ENCODE data around the gene MACF1.
"Not testable (repeated sequence)": the region's sequence is repeated elsewhere in the genome, so short reads cannot be mapped to it uniquely, and the experiment has no call there.

The MACF1 gene, protein sequence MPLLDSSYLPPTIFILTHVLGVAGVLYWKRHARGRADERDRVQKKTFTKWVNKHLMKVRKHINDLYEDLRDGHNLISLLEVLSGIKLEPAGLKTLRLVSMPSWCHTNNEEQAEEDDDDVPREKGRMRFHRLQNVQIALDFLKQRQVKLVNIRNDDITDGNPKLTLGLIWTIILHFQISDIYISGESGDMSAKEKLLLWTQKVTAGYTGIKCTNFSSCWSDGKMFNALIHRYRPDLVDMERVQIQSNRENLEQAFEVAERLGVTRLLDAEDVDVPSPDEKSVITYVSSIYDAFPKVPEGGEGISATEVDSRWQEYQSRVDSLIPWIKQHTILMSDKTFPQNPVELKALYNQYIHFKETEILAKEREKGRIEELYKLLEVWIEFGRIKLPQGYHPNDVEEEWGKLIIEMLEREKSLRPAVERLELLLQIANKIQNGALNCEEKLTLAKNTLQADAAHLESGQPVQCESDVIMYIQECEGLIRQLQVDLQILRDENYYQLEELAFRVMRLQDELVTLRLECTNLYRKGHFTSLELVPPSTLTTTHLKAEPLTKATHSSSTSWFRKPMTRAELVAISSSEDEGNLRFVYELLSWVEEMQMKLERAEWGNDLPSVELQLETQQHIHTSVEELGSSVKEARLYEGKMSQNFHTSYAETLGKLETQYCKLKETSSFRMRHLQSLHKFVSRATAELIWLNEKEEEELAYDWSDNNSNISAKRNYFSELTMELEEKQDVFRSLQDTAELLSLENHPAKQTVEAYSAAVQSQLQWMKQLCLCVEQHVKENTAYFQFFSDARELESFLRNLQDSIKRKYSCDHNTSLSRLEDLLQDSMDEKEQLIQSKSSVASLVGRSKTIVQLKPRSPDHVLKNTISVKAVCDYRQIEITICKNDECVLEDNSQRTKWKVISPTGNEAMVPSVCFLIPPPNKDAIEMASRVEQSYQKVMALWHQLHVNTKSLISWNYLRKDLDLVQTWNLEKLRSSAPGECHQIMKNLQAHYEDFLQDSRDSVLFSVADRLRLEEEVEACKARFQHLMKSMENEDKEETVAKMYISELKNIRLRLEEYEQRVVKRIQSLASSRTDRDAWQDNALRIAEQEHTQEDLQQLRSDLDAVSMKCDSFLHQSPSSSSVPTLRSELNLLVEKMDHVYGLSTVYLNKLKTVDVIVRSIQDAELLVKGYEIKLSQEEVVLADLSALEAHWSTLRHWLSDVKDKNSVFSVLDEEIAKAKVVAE (N-terminal part only)

DNA sequence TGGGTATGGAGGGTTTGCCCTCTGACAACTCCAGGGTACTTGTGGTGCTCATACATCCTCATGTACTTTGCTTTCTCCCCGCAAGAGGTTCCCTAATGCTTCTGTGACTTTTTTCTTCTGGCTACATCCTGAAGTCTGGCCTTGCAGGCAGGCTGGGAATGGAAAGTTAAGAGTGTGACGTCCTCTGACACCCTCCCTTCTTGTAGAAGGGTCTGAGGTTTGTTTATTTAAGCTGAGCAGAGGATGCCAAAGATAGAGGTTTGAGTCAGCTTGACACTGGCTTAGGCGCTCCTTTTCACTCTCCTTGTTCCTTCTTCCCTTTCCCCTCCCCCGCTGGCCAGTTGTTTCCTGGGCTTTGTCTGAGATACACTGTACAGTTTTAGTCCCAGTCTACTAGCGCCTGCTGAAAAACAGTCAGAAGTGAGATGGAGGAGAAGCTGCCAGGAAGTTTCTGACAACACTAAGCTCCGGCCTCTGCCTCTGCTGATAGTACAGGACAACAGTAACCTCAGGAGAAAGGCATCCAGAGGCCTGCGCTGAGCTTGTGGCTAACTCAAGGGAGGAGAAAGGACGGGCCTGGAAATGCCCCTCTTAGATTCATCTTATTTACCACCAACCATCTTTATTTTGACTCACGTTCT lies at the start of gene MACF1:
Gene MACF1 (plus strand): TSS at position 255 of the 641 bp plus-strand sequence. CDS start 328 bp downstream, at position 583.
- peak; percentile 82 for DNase-seq (ENCODE audit: low spot score)

DNA sequence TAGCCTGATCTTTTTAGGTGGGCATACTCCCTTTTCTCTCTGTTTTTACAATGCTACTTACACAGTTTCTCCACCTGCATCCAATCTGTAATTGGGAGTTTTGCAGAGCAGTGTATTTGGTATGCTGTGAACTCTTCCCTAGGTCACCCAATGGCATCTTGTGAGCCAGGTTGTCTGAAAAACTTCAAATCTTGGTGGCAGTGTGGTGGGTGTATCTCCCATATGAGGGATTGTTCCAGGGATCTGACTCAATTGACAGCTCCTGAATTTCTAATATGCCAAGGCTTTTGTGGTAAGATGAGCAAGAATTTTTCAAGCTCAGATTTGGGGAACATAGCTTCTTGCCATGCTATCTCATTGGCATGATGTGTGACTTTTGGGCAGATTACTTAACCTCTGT lies 47.2 kb upstream of the MACF1 start:
- DNase-seq (ENCODE audit: low spot score), result no peak

DNA sequence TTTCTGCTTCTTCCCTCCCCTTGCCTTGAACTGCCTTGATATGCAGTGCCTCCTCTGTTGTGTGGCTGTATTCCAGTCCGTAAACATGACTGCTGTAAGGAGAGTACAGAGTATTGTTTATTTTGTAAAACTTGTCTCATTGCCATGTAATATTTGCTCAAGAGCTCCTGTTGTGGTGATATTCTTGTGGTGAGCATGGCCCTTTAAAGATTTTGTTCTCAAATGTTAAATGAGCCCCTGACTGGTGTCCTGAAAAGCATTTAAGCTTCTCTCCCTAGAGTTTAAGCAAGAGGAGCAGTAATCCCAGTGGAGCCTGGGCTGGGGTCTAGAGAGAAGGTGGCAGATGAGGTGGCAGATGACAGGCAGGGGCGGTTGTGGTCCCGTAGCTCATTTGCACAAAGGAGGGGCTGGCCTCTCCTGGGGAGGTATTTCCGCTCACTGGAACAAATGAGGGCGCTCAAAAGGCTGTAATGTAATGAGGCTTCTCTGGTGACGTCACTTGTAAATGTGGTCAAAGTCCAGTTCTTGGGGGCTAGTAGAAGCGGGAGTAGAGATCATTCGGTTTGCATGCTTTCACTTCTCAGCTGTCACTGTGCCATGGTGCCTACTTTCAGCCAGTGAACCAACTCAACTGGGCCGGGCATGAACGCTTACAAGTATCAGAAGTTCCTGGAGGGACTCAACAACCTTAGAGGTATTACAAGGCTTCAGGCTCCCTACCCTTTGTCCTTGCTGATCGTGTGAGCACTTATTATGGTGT lies 46.0 kb upstream of the MACF1 start:
- no peak for DNase-seq (ENCODE audit: low spot score)

DNA sequence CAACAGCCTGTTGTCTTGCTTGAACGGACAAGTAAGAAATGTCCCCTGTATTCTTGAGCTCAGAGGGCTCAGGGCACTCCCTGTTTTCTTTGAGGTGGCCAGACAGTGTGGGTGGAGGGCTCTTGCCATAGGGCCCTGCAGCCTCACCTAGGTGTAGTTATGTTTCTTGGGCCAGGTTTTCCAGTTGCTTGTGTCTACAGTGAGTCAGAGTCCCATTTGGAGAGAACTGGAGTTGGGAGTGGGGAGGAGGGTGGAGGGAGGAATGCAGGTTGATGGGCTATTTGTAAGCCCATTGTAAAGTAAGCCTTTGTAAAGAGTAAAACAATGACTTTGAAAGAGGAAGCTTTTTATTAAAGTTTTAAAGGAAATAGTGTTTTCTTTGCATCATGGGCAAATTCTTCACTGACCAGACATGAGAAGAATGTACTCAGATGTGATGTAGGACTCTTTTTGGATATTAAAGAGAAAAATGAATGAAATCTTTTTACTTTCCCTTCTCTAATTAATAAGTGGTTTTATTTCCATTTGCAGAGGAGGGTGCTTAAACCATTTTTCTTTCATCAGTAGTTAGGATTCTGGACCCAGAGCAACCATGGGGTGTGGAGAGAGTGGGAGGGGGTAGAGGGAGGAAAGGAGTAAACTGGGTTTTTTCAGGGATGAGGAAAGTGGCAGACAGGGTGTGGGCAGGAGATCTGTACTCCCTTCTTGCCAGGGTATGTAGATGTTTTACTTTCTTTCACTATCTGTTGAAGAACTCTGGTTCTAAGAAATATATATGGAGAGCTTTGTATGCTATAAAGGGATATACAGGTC lies 45.1 kb upstream of the MACF1 start:
- DNase-seq (ENCODE audit: low spot score), result peak; percentile 80

DNA sequence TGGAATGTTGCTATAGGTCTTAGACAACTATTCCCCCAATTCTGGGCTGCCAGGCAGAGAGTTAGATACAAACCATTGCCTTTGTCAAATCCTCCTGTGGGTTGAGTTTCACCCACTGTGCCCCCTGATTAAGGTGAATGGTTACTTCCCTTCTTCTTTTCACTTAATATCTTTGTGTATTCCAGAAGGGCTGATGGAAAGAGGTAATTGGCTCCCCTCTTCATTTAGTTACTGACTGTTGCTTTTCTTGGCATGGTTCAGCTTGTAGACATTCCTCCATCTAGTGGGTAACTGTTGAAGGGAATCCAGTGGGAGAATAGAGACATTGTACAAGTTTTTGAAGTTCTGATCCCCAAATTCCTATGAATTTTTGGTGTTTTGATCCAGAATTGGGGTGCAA lies 43.8 kb upstream of the MACF1 start:
- no peak for DNase-seq (ENCODE audit: low spot score)

DNA sequence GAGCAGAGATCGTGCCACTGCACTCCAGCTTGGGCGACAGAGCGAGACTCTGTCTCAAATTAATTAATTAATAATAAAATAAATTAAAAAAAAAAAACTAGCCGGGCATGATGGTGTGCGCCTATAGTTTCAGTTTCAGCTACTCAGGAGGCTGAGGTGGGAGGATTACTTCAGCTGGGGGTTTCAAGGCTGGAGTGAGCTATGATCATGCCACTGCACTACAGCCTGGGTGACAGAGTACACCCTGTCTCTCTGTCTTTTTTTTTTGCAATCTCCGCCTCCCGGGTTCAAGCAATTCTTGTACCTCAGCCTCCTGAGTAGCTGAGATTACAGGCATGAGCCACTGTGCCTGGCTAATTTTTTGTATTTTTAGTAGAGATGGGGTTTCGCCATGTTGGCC lies 42.7 kb upstream of the MACF1 start:
- DNase-seq (ENCODE audit: low spot score), result not testable (repeated sequence)

DNA sequence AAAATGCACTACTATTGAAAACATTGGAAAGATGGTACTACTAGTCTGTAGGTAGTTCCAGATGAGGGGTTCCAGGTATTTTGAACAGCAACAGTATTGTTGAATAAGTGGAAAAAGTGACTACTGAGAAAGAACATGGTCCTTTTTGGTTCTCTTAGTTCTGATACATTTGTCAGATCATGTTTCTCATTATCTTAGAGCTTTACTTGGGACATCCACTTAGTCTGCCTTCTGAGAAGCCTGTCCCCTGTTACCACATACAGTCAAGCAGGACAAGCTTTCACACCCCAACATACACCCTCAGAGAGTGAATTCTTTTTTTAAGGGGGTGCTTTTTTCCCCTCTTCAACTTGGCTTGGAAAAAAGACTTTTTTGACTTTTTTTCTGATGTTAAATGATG lies 41.0 kb upstream of the MACF1 start:
- no peak for DNase-seq (ENCODE audit: low spot score)

DNA sequence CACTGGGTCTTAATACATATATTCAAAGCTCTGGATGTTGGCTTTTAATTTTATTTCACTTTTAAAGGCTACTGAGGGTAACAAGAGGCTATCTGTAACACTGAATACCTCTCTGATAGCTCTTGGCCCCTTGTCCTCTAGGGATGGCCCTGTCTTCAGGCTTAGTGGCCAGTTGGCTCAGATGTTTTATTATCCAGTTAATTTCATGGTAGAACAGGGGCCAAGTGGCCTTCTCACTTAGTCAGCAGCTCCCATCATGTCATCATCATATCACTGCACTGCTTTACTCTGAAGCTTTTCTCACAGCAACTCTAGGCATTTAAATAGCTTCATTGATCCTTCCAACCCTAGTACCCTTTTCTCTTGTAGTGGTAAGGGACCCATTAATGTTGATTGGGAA lies 40.2 kb upstream of the MACF1 start:
- DNase-seq (ENCODE audit: low spot score), result no peak

DNA sequence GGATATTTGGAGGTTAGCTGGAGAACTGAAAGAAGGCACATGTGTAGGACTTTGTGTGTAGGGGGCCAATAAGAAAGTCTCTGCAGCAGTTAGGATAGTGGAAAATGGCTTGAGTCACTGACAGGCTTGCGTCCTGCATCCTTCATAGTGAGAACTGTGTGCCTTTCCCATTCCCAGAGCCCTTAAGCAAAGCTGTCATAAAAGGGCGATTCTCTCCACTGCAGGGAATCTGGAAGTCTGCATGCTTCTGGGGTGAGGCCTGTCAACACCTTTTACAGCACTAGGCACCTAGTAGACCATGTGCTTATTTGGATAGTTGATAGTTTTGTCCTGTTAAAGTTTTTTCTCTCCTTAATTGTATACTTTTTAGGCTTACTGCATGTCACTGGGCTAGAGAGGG lies 39.4 kb upstream of the MACF1 start:
- DNase-seq (ENCODE audit: low spot score), result no peak

DNA sequence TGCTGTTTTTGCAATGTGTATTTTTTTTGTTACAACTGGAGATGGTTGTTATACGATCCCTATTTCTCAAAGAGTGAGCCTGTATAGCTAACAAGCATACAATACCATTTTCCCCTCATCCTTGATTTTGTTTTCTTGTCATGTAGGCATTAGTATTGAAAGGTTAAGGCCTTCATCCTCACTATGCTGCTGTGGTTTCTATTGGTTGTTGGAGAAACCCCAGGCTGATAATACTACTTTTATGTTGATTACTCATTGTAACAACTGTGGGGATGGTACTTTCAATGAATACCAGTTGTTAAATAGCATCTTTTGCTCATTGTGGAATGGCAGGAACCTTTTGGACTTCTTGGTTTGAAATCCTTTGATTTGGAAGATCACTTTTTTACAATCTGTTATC lies 39.0 kb upstream of the MACF1 start:
- DNase-seq (ENCODE audit: low spot score), result no peak

DNA sequence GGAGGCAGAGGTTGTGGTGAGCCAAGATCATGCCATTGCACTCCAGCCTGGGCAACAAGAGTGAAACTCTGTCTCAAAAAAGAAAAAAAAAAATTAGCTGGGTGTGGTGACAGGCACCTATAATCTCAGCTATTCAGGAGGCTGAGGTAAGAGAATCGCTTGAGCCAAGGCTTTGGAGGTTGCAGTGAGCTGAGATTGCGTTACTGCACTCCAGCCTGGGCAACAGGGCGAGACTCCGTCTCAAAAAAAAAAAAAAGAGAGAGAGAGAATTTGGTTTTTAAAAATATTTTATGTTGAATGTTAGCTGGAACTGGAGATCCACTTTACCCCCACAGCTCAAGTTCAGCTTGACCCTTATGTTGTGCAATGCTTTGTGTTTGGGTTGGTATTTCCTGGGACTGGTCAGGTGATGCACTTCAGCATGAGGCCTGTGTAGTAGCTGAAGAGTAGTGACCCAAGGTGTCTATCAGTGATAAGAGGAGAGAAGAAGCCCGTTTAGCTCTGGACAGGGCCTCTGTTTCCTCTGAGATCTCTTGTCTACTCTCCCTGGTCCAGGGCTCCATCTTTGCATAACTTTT lies 36.8 kb upstream of the MACF1 start:
- no peak for DNase-seq (ENCODE audit: low spot score)

DNA sequence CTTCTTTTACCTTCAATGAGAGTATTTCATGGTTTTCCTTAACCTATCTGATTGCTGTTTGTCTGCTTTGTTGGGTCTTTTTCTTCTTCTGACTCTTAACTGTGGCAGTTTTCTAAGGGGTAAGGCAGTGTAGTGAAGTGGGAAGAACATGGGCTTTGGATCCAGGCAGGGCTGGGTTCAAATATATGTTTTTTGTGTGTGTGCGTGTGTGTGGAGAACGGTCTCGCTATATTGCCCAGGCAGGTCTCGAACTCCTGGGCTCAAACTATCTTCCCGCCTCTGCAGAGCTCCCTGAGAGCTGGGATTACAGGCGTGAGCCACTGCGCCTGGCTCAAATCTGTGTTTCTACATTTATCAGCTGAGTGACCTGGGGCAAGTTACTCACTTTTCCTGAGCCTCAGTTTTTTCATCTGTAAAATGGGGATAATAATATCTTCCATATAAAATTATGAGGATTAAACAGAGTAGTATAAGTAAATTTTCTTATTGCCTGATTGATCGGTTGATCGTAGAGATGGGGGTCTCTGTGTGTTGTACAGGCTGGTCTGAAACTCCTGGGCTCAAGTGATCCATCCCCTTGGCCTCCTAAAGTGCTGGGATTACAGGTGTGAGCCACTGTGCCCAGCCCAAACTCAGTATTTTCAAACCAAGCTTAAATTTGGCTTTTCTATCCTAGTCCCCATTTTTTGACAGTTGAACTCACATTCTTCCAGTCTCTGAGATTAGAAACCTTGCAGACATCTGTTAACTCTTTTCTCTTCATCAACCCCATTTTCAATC lies 36.0 kb upstream of the MACF1 start:
- no peak for DNase-seq (ENCODE audit: low spot score)

DNA sequence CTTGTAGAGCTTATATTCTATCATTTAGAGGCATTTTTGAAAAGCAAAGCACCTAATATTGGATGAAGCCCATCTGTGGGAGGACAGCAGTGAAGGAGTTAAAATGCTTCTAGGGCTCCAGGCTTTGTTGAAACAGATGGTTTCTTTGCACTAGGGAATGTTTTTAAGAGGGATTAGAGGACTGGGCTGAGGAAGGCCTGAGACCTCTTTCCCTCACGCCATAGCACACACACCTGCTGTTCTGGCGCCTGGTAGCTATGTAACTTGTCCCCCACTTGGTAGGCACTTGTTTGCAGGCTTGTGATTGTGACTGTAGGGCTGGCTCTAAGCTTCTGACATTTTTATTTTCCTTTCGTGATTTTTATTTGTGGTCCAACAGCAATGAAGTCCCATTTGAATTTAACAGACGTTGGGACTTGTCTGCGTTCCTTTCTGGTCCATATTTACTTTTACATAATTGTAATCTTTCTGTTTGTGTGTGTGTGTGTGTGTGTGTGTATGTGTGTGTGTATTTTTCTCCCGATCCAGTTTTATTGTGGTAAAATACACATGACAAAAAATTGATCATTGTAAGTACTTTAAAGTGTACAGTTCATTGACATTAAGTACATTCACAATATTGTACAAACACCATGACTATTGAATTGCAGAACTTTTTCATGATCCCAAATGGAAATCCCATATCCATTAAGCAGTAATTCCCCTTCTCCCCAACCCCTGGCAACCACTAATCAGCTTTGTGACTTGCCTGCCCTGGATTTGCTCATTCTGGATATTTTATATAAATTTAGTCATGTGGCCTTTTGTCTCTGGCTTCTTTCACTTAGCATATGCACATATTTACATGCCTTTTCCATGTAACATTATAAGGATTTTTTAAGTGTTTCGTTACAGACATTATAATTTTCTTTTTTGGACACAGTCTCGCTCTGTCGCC lies 33.5 kb upstream of the MACF1 start:
- DNase-seq (ENCODE audit: low spot score), result no peak

DNA sequence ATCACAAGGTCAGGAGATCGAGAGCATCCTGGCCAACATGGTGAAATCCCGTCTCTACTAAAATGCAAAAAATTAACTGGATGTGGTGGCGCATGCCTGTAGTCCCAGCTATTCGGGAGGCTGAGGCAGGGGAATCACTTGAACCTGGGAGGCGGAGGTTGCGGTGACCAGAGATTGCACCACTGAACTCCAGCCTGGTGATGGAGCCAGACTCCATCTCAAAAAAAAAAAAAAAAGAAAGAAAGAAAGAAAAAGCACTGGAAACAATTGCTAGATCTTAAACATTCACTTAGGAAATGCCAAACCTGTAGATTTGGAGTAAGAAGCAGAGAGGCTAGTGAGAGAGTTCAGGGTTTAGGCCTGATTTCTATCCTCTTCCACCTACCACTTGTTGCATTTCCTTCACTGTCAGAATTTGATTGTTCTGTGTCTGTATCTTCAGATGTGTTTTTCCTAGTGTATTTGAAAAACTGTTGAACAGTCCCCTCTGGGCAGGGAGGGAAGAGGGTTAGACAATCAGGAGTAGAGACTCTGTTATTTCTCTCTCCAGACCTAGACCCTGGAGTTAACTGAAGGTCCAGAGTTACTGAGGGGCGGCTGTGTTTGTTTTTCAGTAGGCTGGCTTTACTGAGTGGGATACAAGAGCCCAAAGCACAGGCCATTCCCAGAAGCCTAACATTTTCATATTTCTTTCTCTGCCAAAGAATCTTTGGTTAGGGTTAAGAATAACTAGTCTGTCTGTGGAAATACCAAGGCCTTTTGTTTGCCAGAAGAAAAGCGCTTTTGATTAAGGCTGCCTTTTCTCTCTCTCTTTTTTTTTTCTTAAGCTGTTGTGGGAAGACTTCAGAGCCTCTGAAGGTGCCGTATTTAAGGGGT lies 31.1 kb upstream of the MACF1 start:
- DNase-seq (ENCODE audit: low spot score), result no peak

DNA sequence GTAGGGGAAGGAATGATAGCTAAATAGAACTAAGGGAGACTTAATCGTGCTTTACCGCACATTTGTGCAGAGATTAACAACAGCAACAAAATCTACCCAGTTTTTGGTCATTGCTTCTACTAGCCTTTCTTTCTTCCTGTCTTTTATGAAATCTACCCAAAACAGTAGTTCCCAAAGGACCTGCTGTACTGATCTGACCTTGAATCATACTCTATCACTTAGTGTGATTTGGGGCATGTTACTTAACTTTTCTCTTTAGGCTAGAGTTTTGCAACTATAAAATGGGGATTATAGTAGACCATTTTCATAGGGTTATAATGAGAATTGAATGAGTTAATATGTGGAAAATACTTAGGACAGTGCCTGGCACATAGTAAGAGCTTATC lies 30.5 kb upstream of the MACF1 start:
- DNase-seq (ENCODE audit: low spot score), result no peak

DNA sequence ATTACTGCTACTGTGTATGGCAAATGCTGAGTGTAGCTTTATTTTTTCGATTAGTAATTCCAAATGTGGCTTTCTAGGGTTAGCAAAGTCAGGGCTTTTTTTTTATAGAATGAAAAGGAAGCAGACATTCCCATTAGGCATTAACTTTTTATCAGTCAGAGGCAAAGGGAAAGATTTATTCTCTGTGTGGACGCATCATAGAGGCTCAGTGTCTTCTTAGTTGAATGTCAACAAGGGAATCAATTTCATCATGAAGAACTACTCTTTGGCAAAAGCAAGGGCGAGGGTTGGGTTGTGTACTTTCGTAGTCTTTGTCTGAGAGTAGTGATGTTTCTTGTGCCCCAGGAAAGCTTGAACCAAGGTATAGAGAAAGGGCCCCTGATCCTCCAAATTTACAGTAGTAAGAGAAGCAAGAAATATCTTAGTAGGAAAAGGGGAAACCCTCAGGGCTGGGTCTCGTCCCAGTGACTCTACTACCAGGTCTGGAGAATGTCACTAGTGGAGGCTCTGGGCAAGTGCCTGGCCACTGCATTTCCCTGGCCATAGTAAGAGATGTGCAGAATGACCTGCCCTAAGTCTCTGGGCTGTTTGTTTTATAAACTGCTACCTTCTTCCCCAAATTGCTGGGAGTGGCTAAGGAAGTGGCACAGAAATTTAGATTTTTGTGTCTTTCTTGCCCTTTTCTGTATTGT lies 30.0 kb upstream of the MACF1 start:
- DNase-seq (ENCODE audit: low spot score), result no peak
